ENCODE data around the gene TMEM106B. TPM values are rescaled to one million over a fixed set of nuclear protein-coding genes. Genes with fewer than 3 reads are reported as not detected.
A peak's percentile ranks its signal among the peaks of the same experiment; 100 is the strongest.
"Not testable (repeated sequence)": the region's sequence is repeated elsewhere in the genome, so short reads cannot be mapped to it uniquely, and the experiment has no call there.

Gene TMEM106B
- total RNA-seq, result 10 to 100 TPM; 18.4 to 27.2 TPM

DNA sequence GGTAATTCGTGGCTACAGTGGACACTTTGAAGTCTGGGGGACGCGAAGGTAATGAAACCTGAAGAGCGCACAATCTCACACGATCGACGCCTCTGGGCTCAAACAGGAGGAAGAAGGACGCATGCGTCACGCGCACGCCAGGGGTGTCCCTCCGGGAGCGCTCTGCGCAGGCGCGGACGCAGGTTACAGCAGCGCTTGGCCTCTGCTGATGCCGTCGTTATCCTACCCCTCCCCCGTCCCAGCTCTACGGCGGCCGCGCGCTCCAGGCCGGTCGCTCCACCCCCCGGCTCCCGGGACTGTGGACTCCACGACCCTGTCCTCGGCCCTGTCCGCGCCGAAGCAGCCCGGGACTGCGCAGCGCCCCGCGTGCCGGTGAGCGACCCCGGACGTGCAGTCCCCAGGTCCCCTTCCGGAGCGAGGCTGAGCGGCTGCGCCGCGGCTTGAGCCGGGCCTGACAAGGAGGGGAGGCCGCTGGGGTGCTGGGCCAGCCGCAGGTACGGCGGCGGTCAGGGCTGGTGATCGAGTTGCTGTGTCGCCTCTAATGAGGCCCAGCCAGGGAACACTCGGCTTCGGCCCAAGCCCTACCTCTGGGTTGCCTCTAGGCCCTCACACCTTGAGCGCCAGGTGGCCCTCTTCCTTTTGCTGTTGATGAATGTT, at the start of gene TMEM106B:
TMEM106B (plus strand) TSS at position 241 of the 657 bp plus-strand sequence. CDS start 3,517 bp downstream, outside the sequence.
- Mint-ChIP-seq H3K27ac (peak within 1 kb of the TSS; percentile 95 to 98), H3K36me3 (peaks cover 13 to 25% of the 10 kb centered on the region in 2 donors), H3K9me3 (no peaks in the 10 kb centered on the region)
- ATAC-seq (peak; percentile 91 to 96), DNase-seq (ENCODE audit: low spot score in 2 of 2) (peak; percentile 93 to 96)

DNA sequence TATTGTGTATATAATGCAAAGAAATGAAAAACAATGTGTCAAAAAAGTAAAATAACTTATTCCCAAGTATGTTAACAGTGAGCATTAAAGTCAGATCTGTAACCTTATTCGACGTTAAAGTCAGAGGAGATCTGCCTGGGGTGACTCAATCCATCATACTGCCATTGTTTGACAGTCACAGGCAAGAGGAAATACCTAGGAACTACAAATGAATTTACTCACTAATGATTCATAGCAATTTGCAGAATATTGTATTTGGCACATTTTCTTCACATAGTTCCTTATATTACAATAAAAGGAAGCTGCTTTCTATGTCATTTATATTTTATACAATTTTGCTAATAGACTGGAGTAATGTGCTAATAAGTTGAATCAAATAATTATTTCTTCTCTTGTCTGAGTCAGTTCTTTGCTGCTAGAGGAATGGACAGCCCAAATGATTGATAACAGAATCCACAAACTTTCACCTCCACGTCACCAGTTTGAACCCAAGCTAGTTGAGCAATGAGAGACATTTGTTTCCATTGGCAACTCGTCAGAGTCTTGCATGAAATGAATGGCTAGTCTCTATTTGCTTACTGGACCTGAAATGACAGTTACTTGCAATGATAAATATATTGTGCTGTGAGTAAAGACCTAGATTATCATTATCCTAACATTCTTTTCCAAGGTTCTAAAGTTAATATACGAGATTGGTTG, 48.5 kb upstream of the TMEM106B start:
- no peak for ATAC-seq
- Mint-ChIP-seq H3K9me3 (peaks cover 12 to 17% of the 10 kb centered on the region in 2 donors), H3K36me3 (peaks cover 13 to 27% of the 10 kb centered on the region in 2 donors), H3K27ac (no peak overlapping the region)
- no peak for DNase-seq (ENCODE audit: low spot score in 2 of 2)

DNA sequence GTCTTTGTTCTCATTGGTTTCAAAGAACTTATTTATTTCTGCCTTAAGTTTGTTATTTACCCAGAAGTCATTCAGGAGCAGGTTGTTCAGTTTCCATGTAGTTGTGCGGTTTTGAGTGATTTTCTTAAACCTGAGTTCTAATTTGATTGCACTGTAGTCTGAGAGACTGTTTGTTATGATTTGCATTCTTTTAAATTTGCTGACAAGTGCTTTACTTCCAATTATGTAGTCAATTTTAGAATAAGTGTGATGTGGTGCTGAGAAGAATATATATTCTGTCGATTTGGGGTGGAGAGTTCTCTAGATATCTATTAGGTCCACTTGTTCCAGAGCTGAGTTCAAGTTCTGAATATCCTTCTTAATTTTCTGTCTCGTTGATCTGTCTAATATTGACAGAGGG, 43.0 kb upstream of the TMEM106B start:
- H3K27ac Mint-ChIP-seq; DNase-seq (ENCODE audit: low spot score in 2 of 2); ATAC-seq: not testable (repeated sequence)
- Mint-ChIP-seq H3K9me3 (peaks cover 37 to 43% of the 10 kb centered on the region in 2 donors), H3K36me3 (peaks cover 42 to 54% of the 10 kb centered on the region in 2 donors)

DNA sequence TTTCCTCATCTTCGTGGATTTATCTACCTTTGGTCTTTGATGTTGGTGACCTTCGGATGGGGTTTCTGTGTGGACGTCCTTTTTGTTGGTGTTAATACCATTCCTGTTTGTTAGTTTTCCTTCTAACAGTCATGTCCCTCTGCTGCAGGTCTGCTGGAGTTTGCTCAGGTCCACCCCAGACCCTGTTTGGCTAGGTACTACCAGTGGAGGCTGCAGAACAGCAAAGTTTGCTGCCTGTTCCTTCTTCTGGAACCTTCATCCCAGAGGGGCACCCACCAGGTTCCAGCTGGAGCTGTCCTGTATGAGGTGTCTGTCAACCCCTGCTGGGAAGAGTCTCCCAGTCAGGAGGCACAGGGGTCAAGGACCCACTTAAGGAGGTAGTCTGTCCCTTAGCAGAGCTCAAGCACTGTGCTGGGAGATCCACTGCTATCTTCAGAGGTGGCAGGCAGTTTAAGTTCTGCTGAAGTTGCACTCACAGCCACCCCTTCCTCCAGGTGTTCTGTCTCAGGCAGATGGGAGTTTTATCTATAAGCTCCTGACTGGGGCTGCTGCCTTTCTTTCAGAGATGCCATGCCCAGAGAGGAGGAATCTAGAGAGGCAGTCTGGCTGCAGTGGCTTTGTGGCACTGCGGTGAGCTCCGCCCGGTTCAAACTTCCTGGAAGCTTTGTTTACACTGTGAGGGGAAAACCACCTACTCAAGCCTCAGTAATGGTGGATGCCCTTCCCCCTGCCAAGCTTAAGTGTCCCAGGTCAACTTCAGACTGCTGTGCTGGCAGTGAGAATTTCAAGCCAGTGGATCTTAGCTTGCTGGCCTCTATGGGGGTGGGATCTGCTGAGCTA, 40.9 kb upstream of the TMEM106B start:
- DNase-seq (ENCODE audit: low spot score in 2 of 2) (peak; percentile 17 to 55), ATAC-seq (peak; percentile 50 to 69)
- Mint-ChIP-seq H3K27ac (peak overlapping the region; percentile 23 to 62), H3K9me3 (peaks cover 37 to 43% of the 10 kb centered on the region in 2 donors), H3K36me3 (peaks cover 42 to 51% of the 10 kb centered on the region in 2 donors)

DNA sequence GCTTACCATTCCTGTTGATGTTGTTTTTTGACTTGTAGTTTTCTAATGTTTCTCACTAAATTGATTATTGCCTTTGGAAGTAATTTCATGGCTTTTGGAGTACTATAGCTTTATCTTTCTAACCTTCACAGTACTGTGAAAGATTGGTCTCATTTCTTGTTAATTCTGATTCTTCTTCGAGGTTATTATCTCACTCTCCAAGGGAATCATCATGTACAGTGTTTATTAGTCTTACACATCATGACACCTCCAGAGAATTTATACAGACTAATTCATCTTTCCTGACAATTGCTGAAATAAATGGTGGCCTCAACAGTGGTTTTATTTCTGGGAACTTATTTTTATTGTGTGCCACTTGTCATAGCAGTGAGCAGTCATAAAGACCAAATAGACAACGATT, 37.4 kb upstream of the TMEM106B start:
- no peak overlapping the region for H3K27ac Mint-ChIP-seq
- DNase-seq (ENCODE audit: low spot score in 2 of 2) (no peak), ATAC-seq (no peak)
- peaks cover 16 to 18% of the 10 kb centered on the region in 2 donors for H3K36me3 Mint-ChIP-seq
- peaks cover 14 to 15% of the 10 kb centered on the region in 2 donors for H3K9me3 Mint-ChIP-seq

DNA sequence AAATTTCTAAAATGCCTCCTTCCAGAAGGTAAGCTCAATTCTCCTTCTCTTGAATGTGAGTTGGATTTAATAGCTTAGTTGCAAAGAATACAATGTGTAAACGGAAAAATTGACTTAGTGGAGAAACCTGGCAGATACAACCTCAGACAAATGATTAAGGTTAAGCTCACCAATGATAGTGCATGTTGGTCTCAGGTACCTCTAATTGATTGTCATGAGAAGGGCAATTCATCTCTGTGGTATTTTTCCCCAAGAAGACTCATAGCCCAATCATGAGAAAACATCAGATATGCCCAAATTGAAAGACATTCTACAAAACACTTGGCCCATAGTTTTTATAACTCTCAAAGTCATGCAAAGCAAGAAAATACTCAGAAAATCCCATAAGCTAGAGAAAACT, 36.2 kb upstream of the TMEM106B start:
- peak in 1 of 2 donors; percentile 40 for ATAC-seq
- no peak for DNase-seq (ENCODE audit: low spot score in 2 of 2)
- Mint-ChIP-seq H3K9me3 (peaks cover 6 to 7% of the 10 kb centered on the region in 2 donors), H3K36me3 (peaks cover 5 to 6% of the 10 kb centered on the region in 2 donors), H3K27ac (no peak overlapping the region)

DNA sequence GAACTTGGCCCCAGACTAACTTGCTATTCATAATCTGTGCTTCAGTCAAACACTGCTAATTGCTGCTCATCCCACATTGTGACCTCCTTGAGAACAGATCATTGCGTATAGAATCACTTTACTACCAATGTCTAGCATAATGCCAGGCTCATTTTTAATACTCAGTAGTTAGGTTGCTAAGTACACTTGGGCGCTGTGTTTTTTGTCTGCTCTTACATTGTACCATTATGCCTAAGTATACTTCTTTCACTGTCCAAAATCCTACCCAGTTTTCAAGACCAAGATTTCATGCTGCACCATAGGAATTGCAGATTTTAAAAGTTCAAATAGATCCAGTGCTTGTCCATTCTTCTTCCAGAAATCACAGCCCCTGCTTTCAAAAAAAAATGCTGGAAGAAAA, 32.8 kb upstream of the TMEM106B start:
- DNase-seq (ENCODE audit: low spot score in 2 of 2), result no peak
- Mint-ChIP-seq H3K9me3 (no peaks in the 10 kb centered on the region), H3K36me3 (no peaks in the 10 kb centered on the region), H3K27ac (no peak overlapping the region)
- ATAC-seq, result no peak

DNA sequence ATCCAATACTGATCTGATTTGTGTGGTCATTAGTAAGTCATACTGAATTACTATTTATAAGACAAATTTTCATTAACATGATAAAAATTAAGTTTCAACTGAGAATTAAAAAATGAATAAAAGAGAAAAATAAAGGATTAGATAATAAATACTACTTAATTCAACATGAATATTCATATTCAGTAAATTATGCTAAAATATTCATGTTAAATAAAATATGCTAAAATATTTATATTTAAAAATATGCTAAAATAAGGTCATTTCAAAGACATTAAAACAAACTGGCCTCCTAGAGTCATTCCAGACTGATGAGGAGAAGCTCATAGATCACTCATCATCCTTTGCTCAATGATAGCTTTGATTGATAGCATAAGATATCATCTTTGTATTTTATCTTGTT, 16.7 kb upstream of the TMEM106B start:
- peaks cover 4 to 7% of the 10 kb centered on the region in 2 donors for H3K9me3 Mint-ChIP-seq
- peaks cover 0 to 4% of the 10 kb centered on the region in 2 donors for H3K36me3 Mint-ChIP-seq
- no peak overlapping the region for H3K27ac Mint-ChIP-seq
- ATAC-seq (no peak), DNase-seq (ENCODE audit: low spot score in 2 of 2) (no peak)

DNA sequence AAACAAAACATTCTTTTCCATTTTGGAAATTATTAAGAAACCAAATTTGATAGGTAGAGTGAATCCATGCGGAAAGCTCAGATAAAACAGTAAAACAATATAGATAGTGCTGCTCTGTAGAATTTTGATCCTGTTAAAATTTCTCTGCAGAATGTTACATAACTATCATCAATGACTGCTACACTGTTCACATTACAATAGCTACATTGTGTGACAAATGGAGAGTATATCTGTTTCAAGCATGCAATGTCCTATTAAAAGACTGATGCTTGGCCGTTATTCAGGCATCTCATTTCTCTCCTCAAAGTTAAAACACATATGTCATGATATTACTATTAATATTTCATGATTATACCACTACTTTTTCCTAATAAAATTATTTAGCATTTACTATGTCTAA, 14.7 kb upstream of the TMEM106B start:
- no peaks in the 10 kb centered on the region for H3K9me3 Mint-ChIP-seq
- ATAC-seq, result no peak
- no peak for DNase-seq (ENCODE audit: low spot score in 2 of 2)
- peak overlapping the region in 1 of 2 donors; percentile 81 for H3K27ac Mint-ChIP-seq
- no peaks in the 10 kb centered on the region for H3K36me3 Mint-ChIP-seq

DNA sequence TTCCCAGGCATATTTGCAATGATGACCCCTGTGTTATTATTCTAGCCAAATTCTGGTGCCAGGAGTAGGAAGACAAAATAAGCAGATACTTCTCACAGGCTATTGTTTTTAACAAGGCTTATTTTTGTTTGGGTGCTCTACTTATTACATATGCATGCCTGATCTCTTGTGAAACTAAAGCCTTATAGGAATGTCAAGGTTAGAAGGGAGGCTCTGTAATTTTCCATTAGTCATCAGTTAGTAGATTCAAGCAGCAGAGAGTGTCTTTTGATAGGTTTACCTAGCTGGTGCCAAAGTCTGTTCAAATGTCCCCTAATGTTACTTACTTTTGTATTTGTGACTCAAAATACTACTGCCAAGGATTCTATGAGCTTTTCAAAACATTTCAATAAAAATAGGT, 11.7 kb upstream of the TMEM106B start:
- ATAC-seq (no peak), DNase-seq (ENCODE audit: low spot score in 2 of 2) (no peak)
- no peak overlapping the region for H3K27ac Mint-ChIP-seq
- no peaks in the 10 kb centered on the region for H3K9me3 Mint-ChIP-seq
- no peaks in the 10 kb centered on the region for H3K36me3 Mint-ChIP-seq

DNA sequence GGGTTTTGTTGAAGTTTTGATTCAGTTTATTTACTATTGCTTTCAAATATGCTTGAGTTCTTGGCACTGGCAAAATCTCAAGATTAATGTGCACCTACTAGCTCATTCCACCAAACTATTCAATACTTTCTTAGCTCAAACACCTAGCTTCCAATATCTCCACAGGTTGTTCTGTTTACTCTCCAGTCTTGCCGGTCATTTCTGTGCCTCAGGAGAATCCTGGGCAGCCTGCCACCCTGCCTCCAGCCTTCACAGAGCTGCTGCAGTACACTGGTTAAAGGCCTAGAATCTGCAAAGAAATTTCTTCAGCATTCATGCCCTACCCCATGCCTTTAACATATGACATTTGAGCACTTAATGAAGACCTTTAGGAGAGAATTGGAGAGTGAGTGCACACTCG, 4.0 kb upstream of the TMEM106B start:
- DNase-seq (ENCODE audit: low spot score in 2 of 2) (no peak), ATAC-seq (no peak)
- Mint-ChIP-seq H3K36me3 (peaks cover 0 to 13% of the 10 kb centered on the region in 2 donors), H3K27ac (no peak overlapping the region), H3K9me3 (no peaks in the 10 kb centered on the region)

DNA sequence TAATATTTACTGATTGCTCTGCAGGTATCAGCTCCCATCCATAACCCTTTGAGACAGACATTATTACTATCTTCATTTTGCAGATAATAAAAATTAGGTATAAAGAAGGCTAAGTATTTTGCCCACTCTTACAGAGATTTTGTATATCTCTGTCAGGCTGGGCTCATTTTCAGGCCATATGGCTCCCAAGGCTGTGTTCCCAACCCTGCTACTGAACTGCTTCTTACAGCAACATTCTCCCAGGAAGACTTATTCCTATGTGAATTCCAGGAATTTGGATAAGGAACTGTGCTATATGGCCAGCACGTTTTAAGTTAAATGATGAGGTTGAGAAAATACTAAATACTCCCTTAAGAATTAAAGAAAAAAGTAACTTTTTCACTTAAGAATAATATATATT, 1.9 kb upstream of the TMEM106B start:
- H3K9me3 Mint-ChIP-seq, result no peaks in the 10 kb centered on the region

DNA sequence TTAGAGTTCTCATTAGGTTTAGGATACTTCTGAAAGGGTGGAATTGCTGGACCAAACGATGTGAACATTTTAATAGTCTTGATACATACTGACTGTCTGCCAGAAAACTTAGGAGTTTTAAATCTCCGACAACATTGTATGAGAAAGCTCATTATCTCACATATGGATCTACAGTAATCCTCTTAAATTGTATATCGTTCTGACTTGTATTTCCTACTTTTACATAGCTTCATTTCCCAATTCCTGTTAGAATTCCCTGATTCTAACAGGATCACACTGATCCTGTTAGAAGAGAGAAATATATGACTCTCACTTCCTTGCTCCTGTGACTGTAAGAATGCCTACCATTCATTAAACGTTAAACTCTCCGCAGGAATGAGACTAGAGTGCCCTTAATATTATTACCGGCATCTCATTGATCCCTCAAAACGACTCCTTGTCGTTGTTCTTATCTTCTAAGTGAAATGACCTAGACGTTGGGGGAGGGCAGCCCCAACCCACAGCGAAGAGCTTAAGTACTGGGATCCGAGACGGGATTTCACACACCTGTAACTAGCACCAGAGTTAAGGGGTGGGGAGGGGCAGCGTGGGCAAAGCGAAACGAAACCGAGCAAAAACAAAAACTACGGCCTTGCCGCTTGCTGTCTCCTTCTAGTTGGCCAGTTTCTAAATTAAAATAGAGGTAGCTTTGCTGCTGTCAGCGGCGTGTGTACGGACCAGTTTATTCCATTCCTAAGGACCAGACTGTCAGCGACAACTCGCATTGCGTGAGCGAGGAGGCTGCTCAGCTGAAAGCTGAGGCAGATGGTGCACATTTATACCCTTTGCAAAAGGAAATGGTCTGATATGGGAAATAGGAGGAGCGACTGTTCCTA, 678 bp upstream of the TMEM106B start:
- H3K9me3 Mint-ChIP-seq, result no peaks in the 10 kb centered on the region
- DNase-seq (ENCODE audit: low spot score in 2 of 2), result no peak
- H3K36me3 Mint-ChIP-seq, result peaks cover 7 to 25% of the 10 kb centered on the region in 2 donors
- peak overlapping the region; percentile 95 to 97 for H3K27ac Mint-ChIP-seq
- ATAC-seq, result peak; percentile 32 to 34

More for the DNA sequence above, 1.9 kb upstream of the TMEM106B start:
- Mint-ChIP-seq H3K36me3 (peaks cover 0 to 18% of the 10 kb centered on the region in 2 donors), H3K27ac (no peak overlapping the region)
- no peak for ATAC-seq
- no peak for DNase-seq (ENCODE audit: low spot score in 2 of 2)

DNA sequence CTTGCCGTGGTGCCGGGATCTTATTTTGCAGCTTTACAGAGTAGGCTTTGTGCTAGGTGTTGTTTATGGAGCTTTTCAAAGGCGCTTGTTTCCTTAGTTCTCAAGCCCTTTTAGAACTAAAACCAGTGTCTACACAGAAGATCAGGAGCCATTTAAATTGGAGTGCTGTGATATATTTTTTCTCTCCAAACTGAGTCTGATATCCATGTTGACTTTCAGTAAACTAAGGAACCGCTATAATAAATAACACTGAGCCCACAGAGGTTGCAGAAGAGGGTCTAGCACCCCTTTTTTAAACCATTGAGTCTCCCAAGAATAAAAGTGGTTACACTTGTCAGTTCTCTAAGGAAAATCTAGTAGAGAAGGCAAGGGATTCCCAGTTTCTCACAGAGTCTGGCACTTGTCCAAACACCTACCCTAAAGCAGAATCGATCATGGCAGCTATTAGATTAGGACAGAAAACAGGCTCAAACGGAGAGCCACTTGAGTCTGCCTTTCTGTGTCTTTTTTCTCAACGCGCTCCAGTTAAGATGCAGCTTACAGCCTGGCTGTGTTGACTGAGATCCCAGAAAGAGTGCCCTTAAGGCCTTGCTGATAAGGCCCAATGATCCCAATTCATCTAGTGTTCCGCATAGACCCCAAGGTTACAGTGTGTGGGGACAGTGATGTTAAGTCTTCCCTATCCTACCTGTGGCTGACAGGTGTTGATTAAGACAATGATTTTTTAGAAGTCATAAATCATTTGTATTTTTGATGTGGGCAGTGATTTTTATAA, 804 bp downstream of the TMEM106B start:
- peak overlapping the region; percentile 95 to 98 for H3K27ac Mint-ChIP-seq
- DNase-seq (ENCODE audit: low spot score in 2 of 2) (no peak), ATAC-seq (no peak)
- peaks cover 20 to 32% of the 10 kb centered on the region in 2 donors for H3K36me3 Mint-ChIP-seq
- peaks cover 0 to 5% of the 10 kb centered on the region in 2 donors for H3K9me3 Mint-ChIP-seq

DNA sequence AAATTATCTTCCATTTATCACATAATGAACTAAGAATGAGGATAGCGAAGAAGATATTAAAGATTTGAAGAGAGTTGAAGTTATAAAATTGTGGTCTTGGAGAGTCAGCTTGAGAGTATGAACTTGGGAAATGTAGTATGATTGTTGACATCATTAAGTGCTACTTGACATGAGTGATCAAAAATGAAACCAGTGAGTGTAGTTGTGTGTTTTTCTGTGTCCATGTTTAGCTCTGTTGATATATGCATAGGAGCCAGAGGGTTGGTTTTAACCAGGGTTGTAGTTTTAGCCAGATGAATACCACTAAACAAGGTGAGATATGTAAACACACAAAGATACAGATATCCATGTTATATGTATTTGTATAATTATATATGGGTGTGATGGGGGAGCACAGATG, 6.2 kb downstream of the TMEM106B start:
- ATAC-seq, result peak in 1 of 2 donors; percentile 68
- no peak for DNase-seq (ENCODE audit: low spot score in 2 of 2)
- peaks cover 0 to 5% of the 10 kb centered on the region in 2 donors for H3K9me3 Mint-ChIP-seq
- H3K36me3 Mint-ChIP-seq, result peaks cover 31 to 40% of the 10 kb centered on the region in 2 donors
- peak overlapping the region; percentile 10 to 19 for H3K27ac Mint-ChIP-seq
